Right ventricle myocardium superior (tissue), 1 donor: ENCODE results near the gene ZNF385A. TPM values are rescaled to one million over a fixed set of nuclear protein-coding genes. Genes with fewer than 3 reads are reported as not detected.
A peak's percentile ranks its signal among the peaks of the same experiment; 100 is the strongest.

ENCODE experiments used
- ATAC-seq: fragments of 200-7000 bp; cut with Tn5 transposase; one replicate; pipeline ENCODE4 v1.9.1; 2020; ENCODE audit warnings: mild to moderate bottlenecking; ENCODE audit not compliant: poor library complexity
- DNase-seq: peaks from one replicate; pipeline ENCODE4 v3.0.0-alpha.2; 2020
- intact Hi-C: fragments of 100-400 bp; cut with DNase I; formaldehyde crosslinking; loops from one replicate; pipeline ENCODE4 v1.11.2; 2022
- total RNA-seq: library from RNA; stranded (reverse); fragmentation: NEBNext Ultra II Directional; extraction: Animal tissue kit (Norgen Biotek cat#: 25700); gene quantifications from one replicate; pipeline ENCODE4 v1.2.1, GENCODE V29; 2021
- donor health status: DM: no; HTN: yes; CAD: no; lungs with severe emphysema.

The ZNF385A gene
- total RNA-seq, 1 donor from 2014 or later = 10.7 TPM

GRCh38 chr12:54417712-54418440, 33.3 kb upstream of the ZNF385A start:
- intact Hi-C loops = no loop called here
- DNase-seq (peak; percentile 64), ATAC-seq (peak; percentile 12)

- intact Hi-C loops = no loop called here
- ATAC-seq (no peak), DNase-seq (no peak)
Observed at GRCh38 chr12:54416687-54417603, 32.4 kb upstream of the ZNF385A start.

- no peak for DNase-seq
- intact Hi-C loops = no loop called here
- no peak for ATAC-seq
Observed at GRCh38 chr12:54415221-54415929, 30.8 kb upstream of the ZNF385A start.

- intact Hi-C loops = no loop called here
- peak; percentile 32 for ATAC-seq
- DNase-seq = peak; percentile 80
Observed at GRCh38 chr12:54413284-54414190, 29.0 kb upstream of the ZNF385A start.

- intact Hi-C loops = no loop called here
- DNase-seq (no peak), ATAC-seq (peak; percentile 54)
Observed at GRCh38 chr12:54412786-54413185, 28.3 kb upstream of the ZNF385A start.

GRCh38 chr12:54412348-54412747, 27.8 kb upstream of the ZNF385A start:
- intact Hi-C loops = no loop called here
- ATAC-seq (peak; percentile 2), DNase-seq (no peak)

GRCh38 chr12:54411391-54412241, 27.1 kb upstream of the ZNF385A start:
- intact Hi-C loops = no loop called here
- peak; percentile 77 for DNase-seq
- peak; percentile 47 for ATAC-seq

- ATAC-seq = no peak
- DNase-seq = no peak
- intact Hi-C loops = no loop called here
Observed at GRCh38 chr12:54409267-54409666, 24.7 kb upstream of the ZNF385A start.

- ATAC-seq (peak; percentile 51), DNase-seq (no peak)
- intact Hi-C loops = no loop called here
Observed at GRCh38 chr12:54407183-54407905, 22.8 kb upstream of the ZNF385A start.

- ATAC-seq (no peak), DNase-seq (no peak)
- intact Hi-C loops = no loop called here
Observed at GRCh38 chr12:54405573-54405972, 21.0 kb upstream of the ZNF385A start.

- intact Hi-C loops = no loop called here
- DNase-seq (peak; percentile 33), ATAC-seq (no peak)
Observed at GRCh38 chr12:54405106-54405505, 20.6 kb upstream of the ZNF385A start.

GRCh38 chr12:54404061-54405004, 19.8 kb upstream of the ZNF385A start:
- intact Hi-C loops = no loop called here
- peak; percentile 20 for ATAC-seq
- peak; percentile 39 for DNase-seq

GRCh38 chr12:54401119-54401518, 16.6 kb upstream of the ZNF385A start:
- no peak for ATAC-seq
- DNase-seq = peak; percentile 22
- intact Hi-C loops = loop anchor here (2.0 kb wide), 1 partner anchor 38 kb away; no protein-coding TSS in a partner anchor

- intact Hi-C loops = no loop called here
- DNase-seq (peak; percentile 92), ATAC-seq (peak; percentile 85)
Observed at GRCh38 chr12:54398995-54399793, 14.7 kb upstream of the ZNF385A start.

GRCh38 chr12:54398218-54398617, 13.7 kb upstream of the ZNF385A start:
- intact Hi-C loops = no loop called here
- ATAC-seq (no peak), DNase-seq (no peak)
